ENCODE data around the gene ZNF771.

ZNF771 gene

GRCh38 chr16:30407102-30407803 is at the start of gene ZNF771:
Gene ZNF771 (plus strand): TSS chr16:30407606. CDS start chr16:30408054, 448 bp downstream.
- DNase-seq (ENCODE audit: low spot score) = peak; percentile 87

GRCh38 chr16:30357715-30358576 is 49.5 kb upstream of the ZNF771 start:
- DNase-seq (ENCODE audit: low spot score) = no peak

GRCh38 chr16:30358577-30358936 is 48.8 kb upstream of the ZNF771 start:
- DNase-seq (ENCODE audit: low spot score) = no peak

GRCh38 chr16:30358990-30359870 is 48.2 kb upstream of the ZNF771 start:
- no peak for DNase-seq (ENCODE audit: low spot score)

- no peak for DNase-seq (ENCODE audit: low spot score)
These were observed 47.6 kb upstream of the ZNF771 start for GRCh38 chr16:30359871-30360170.

GRCh38 chr16:30361180-30361579 is 46.2 kb upstream of the ZNF771 start:
- no peak for DNase-seq (ENCODE audit: low spot score)

GRCh38 chr16:30365200-30365599 is 42.2 kb upstream of the ZNF771 start:
- DNase-seq (ENCODE audit: low spot score) = no peak

GRCh38 chr16:30366511-30366910 is 40.9 kb upstream of the ZNF771 start:
- DNase-seq (ENCODE audit: low spot score) = no peak

GRCh38 chr16:30367349-30368009 is 39.9 kb upstream of the ZNF771 start:
- DNase-seq (ENCODE audit: low spot score) = no peak

GRCh38 chr16:30368122-30368791 is 39.1 kb upstream of the ZNF771 start:
- DNase-seq (ENCODE audit: low spot score) = no peak

- no peak for DNase-seq (ENCODE audit: low spot score)
These were observed 38.7 kb upstream of the ZNF771 start for GRCh38 chr16:30368792-30369090.

GRCh38 chr16:30369091-30369937 is 38.1 kb upstream of the ZNF771 start:
- no peak for DNase-seq (ENCODE audit: low spot score)

- DNase-seq (ENCODE audit: low spot score) = no peak
These were observed 37.4 kb upstream of the ZNF771 start for GRCh38 chr16:30369938-30370455.

GRCh38 chr16:30370456-30371247 is 36.8 kb upstream of the ZNF771 start, which contains the start of gene TBC1D10B:
Gene TBC1D10B (minus strand): TSS chr16:30370494. CDS start chr16:30370183, 311 bp downstream.
- DNase-seq (ENCODE audit: low spot score) = peak; percentile 100

- DNase-seq (ENCODE audit: low spot score) = no peak
These were observed 36.1 kb upstream of the ZNF771 start for GRCh38 chr16:30371248-30371816.

- no peak for DNase-seq (ENCODE audit: low spot score)
These were observed 35.2 kb upstream of the ZNF771 start for GRCh38 chr16:30372038-30372712.

GRCh38 chr16:30372725-30373124 is 34.7 kb upstream of the ZNF771 start:
- no peak for DNase-seq (ENCODE audit: low spot score)

GRCh38 chr16:30374538-30374937 is 32.9 kb upstream of the ZNF771 start, which contains the start of gene MYL11:
Gene MYL11 (plus strand): TSS chr16:30374802. CDS start chr16:30374858, 56 bp downstream.
- no peak for DNase-seq (ENCODE audit: low spot score)

Measured in CD4-positive, alpha-beta T cell treated with Interleukin-15 for 4 hours (primary cell).